Lower leg skin (tissue), 4 donors: Measurements from ENCODE around the gene UBL7. TPM values are rescaled to one million over a fixed set of nuclear protein-coding genes. Genes with fewer than 3 reads are reported as not detected.

Experiments used
- DNase-seq, 2 donors: peaks; one replicate each; pipeline ENCODE4 v3.0.0-alpha.2; 2019; ENCODE audit warnings: low spot score in 2 of 2
- H3K4me3 ChIP-seq: fragments of 200-600 bp; sonication (generic); 2 replicates; pipeline ENCODE4 v1.5.1; 2017; ENCODE audit warnings: mild to moderate bottlenecking, low read depth; ENCODE audit not compliant: poor library complexity, severe bottlenecking
- POLR2A ChIP-seq, 2 donors: fragments of 450-650 bp; IDR thresholded peaks; one replicate each; pipeline ENCODE4 v1.6.1; 2016 to 2017; ENCODE audit warnings: antibody characterized with exemption in 2 of 2, mild to moderate bottlenecking in 1 of 2, moderate library complexity in 1 of 2
- WGBS, 2 donors: methylation state at CpG; one replicate each; pipeline ENCODE4 v1.1.5; 2018; 5-methylcytosine and 5-hydroxymethylcytosine counted together
- intact Hi-C: fragments of 100-400 bp; cut with DNase I; formaldehyde crosslinking; loops from one replicate; pipeline ENCODE4 v1.15.0; 2023; ENCODE audit warnings: low total_unique reads
- total RNA-seq, 4 donors: library from RNA; depleted of rRNA; stranded (reverse); fragments of >200 nt; gene quantifications; one replicate each; pipeline ENCODE4 v1.1.0, GENCODE V29; 2016
- TF ChIP-seq, protein P1 (sequence below), 3 donors: fragments of 450-650 bp; IDR thresholded peaks; one replicate each; pipeline ENCODE4 v1.5.1; 2016; ENCODE audit warnings: antibody characterized with exemption in 3 of 3, mild to moderate bottlenecking in 3 of 3, moderate library complexity in 2 of 3

UBL7 gene
- total RNA-seq, 4 donors from 2014 or later = 54.4 to 113 (median 82.3) TPM

DNA sequence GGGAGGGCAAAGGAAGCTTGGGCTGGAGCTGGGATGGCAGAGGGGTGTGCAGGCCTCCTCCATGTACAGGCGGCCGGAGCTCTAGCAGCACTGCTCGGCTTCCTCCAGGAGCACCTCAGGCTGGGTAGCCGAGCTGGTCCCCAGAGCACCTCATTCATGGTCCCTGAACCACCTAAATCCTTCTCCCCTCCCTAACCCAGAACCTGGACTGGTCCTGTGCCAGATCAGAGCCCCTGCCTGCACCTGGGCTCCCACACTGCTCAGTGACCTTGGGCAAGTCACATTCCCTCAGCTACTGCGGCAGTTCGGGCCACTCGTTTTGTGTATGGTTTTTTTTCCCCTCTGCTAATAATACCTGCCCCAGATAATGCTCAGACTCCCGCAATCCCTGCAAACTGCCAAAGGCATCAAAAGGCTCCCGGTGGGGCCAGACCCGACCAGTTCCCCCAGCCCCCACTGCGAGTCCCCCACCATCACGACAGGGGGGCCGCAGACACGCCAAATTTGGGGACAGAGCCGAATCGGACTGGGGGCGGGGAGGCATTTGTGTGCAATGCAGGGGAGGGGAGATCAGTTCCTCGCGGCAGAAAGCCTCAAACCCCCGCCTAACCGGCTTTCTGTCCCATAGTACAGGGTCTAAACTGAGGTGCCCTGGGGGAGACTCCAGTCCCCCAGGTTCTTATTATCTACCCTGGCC lies 28.5 kb downstream of the UBL7 start:
- intact Hi-C loops = loop anchor here (10.0 kb wide), 1 partner anchor 48 kb away; no protein-coding TSS in a partner anchor
- DNase-seq = no peak
- TF ChIP-seq, protein P1, sequence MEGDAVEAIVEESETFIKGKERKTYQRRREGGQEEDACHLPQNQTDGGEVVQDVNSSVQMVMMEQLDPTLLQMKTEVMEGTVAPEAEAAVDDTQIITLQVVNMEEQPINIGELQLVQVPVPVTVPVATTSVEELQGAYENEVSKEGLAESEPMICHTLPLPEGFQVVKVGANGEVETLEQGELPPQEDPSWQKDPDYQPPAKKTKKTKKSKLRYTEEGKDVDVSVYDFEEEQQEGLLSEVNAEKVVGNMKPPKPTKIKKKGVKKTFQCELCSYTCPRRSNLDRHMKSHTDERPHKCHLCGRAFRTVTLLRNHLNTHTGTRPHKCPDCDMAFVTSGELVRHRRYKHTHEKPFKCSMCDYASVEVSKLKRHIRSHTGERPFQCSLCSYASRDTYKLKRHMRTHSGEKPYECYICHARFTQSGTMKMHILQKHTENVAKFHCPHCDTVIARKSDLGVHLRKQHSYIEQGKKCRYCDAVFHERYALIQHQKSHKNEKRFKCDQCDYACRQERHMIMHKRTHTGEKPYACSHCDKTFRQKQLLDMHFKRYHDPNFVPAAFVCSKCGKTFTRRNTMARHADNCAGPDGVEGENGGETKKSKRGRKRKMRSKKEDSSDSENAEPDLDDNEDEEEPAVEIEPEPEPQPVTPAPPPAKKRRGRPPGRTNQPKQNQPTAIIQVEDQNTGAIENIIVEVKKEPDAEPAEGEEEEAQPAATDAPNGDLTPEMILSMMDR (IDR thresholded peaks at IDR 0.05) = no peak
- no peak for TF ChIP-seq POLR2A (IDR thresholded peaks at IDR 0.05)
- WGBS, 2 donors = 32 to 34% methylated on average over 21 of the region's 21 CpGs
- no peak overlapping the region for H3K4me3 ChIP-seq

DNA sequence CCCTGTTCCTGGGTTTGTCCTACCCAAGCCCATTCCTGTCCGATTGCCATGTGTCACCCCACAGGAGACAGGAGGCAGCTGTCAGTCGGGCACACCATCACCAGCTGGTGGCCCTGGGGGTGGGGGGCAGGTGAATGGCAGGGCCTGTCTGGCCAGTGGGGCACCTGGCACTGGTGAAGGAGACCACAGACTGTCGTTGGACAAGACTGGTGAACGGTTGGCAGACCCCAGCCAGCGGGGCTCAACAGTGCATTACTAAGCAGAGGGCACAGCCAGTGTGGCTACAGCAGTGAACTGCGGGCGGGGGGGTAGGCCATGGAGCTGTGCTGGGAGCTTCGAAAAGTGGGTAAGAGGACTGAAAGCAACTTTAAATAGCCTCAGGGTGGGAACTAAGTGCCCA lies 29.3 kb downstream of the UBL7 start:
- TF ChIP-seq POLR2A (IDR thresholded peaks at IDR 0.05) = no peak
- TF ChIP-seq, protein P1 (IDR thresholded peaks at IDR 0.05) = no peak
- no peak for DNase-seq
- no peak overlapping the region for H3K4me3 ChIP-seq
- WGBS, 2 donors = 77 to 82% methylated on average over 8 of the region's 8 CpGs
- intact Hi-C loops = loop anchor here (10.0 kb wide), 1 partner anchor 47 kb away; no protein-coding TSS in a partner anchor

DNA sequence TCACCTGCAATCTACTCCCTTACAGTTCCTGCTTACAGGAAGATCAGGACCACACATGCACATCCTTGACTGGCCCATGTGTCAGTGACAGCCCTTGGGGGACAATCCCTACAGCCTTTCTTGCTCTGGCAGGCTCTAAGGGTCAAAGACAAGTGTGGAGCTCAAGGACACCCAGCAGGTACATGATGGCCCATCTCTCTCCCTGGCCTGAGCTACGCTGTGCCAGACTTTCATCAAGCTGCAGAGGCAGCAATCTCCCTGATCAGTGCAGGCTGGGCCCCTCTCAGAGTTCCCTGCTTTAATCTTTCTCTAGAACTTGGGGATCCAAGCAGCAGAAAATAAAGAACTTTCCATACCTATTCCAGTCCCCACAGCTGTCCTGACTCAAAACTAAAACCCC lies 29.8 kb downstream of the UBL7 start:
- TF ChIP-seq POLR2A (IDR thresholded peaks at IDR 0.05) = no peak
- TF ChIP-seq, protein P1 (IDR thresholded peaks at IDR 0.05) = no peak
- WGBS, 2 donors = 91 to 93% methylated on average over 1 of the region's 1 CpG

DNA sequence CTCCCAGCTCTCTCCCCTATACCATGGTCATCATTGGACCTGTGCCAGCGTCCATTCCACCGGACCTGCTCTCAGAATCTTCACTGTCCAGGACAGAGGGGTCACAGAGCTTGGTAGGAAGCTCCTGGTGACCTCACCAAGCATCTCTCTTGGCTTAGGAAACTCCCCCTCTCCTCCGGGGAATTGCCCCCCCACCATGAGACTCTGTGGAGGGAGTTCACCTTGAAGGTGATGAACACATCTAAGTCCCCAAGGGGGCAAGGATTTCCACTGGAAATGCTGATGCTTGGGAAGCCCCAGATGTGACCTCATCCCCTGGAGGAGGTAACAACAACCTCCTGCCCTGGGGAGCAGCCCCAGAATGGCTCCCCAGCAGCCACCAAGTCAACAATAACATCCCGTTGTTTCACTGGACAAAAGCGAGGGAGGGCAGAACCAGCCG lies 30.4 kb downstream of the UBL7 start:
- no peak for TF ChIP-seq POLR2A (IDR thresholded peaks at IDR 0.05)
- TF ChIP-seq, protein P1 (IDR thresholded peaks at IDR 0.05) = no peak
- intact Hi-C loops = loop anchor here (10.0 kb wide), 1 partner anchor 46 kb away; no protein-coding TSS in a partner anchor
- 53 to 73% methylated on average over 6 of the region's 6 CpGs for WGBS, 2 donors
- H3K4me3 ChIP-seq = no peak overlapping the region
- no peak for DNase-seq

More for the DNA sequence above, 29.8 kb downstream of the UBL7 start:
- intact Hi-C loops = loop anchor here (10.0 kb wide), 1 partner anchor 46 kb away; no protein-coding TSS in a partner anchor
- DNase-seq = no peak
- no peak overlapping the region for H3K4me3 ChIP-seq

DNA sequence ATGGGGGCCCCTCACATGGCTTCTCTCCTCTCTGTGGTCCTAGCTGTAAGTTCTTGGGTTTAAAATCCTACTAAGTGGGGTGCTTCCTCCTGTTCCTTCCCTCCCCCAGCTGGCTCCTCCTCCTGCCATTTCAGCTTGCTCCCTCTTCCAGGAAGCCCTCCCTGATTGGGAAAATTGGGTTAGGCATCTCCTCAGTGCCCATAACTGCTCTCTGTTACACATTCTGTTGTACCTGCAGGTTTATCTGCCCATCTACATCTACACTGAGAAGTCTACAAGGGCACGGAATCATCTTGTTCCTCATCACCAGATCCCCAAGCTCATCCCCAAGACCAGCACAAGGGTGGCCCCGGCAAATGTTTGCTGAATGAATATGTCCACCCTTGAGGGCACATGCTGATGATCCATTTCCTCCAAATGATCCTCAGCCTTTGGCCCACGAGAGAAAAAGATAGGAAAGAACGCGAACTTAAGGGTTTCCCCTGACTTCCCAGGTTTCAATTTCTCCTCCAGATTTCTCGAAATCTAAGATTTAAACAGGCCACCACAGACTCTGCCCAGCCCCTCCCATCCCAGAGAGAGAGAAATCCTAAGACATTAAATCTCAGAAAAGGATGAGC lies 31.1 kb downstream of the UBL7 start:
- DNase-seq = no peak
- intact Hi-C loops = loop anchor here (10.0 kb wide), 1 partner anchor 45 kb away; no protein-coding TSS in a partner anchor
- H3K4me3 ChIP-seq = no peak overlapping the region
- TF ChIP-seq, protein P1 (IDR thresholded peaks at IDR 0.05) = no peak
- TF ChIP-seq POLR2A (IDR thresholded peaks at IDR 0.05) = no peak
- WGBS, 2 donors = 83 to 89% methylated on average over 6 of the region's 6 CpGs
